ENCODE results near the gene OR1F1.
"Not testable (repeated sequence)": the region's sequence is repeated elsewhere in the genome, so short reads cannot be mapped to it uniquely, and the experiment has no call there.

The OR1F1 gene

GRCh38 chr16:3149630-3150345 is 38.2 kb upstream of the OR1F1 start:
- DNase-seq (ENCODE audit: low read depth), result no peak
- H3K4me3 ChIP-seq (ENCODE audit: low read depth, low read length), result peak overlapping the region; percentile 80

DNA sequence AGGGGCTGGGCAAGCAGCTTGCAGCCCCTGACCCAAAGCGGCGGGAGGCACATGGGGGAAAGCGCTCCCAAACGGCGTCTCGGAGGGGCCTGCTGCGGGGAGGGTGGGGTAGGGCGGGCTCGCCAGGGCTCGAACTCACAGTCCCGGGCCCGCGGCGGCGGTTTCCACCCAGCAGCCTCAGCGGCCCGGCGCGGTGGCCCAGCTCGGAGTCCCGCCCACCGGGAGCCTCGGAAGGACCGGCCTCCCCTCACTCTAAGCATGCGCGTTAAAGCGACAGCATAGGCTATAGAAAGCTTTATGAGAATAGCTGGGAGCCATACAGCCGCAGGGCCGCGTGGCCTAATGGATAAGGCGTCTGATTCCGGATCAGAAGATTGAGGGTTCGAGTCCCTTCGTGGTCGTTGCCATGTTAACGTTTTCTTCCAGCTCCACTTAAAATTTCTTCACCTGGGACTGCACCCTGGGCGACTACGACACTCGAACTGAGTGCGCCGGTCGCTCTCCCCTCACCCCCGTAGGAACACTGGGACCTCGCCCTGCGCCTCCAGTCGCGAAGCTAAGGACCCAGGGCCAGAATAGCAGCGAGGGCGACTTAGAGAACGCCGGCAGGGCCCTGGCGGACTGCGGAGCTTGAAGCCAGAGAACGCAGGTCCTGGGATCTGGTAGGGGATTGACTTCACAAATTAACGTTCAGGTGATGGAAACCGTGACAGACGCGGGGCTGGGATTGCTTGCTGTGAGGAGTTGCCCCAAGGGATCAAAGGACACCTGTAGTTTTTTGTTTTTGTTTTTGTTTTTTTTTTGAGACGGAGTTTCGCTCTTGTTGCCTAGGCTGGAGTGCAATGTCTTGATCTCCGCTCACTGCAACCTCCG is 37.4 kb upstream of the OR1F1 start:
- peak overlapping the region; percentile 80 for H3K4me3 ChIP-seq (ENCODE audit: low read depth, low read length)
- DNase-seq (ENCODE audit: low read depth), result peak; percentile 75

- peak overlapping the region; percentile 56 for H3K4me3 ChIP-seq (ENCODE audit: low read depth, low read length)
- no peak for DNase-seq (ENCODE audit: low read depth)
Observed at GRCh38 chr16:3152027-3152276, 36.1 kb upstream of the OR1F1 start.

DNA sequence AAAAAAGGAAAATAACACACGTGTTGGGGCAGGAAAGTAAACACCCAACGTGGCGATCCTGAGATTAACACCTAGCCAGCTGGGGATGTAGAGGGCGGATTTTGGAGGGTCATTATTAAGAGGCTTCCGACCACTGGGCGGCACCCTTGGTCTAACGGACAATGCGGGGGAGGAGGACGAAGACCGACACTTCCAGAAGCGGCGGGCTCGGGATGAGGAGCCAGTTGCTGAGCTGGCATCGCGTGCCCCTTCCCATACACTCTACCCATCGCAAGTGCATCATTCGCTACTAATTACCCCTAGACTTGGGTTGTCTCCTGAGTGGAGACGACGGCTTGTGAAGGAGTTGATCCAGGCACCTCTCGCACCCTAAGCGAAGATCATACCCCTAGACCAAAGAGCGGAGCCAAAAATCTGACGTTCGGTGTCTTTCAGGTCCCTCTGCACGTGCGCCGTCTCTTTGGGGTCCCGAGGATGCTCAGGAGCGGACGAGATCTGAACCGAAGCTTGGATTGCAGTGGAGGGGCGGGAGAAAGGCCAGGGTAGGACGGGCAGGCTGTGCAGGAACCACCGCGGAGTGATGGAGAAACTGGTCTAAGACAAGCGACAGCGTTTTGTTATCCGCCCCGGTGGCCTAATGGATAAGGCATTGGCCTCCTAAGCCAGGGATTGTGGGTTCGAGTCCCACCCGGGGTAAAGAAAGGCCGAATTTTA is 35.6 kb upstream of the OR1F1 start:
- peak; percentile 58 for DNase-seq (ENCODE audit: low read depth)
- H3K4me3 ChIP-seq (ENCODE audit: low read depth, low read length), result peak overlapping the region; percentile 56

DNA sequence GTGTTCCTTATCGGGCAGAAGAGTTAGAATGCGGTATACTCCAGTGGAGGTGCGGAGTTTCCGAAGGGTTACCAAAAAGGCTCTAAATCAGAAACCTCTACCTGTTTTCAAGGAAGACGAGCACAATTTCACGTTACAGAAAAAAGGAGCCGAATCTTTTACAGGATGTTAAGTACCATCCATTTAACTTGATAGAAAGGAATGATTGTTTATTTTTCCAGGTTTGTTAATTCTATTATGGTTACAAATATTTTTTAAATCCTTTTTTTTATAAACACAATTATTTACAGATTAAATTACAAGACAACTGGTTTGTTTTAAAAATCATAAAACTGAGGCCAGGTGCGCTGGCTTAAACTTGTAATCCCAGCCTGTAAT is 35.0 kb upstream of the OR1F1 start:
- peak overlapping the region; percentile 56 for H3K4me3 ChIP-seq (ENCODE audit: low read depth, low read length)
- DNase-seq (ENCODE audit: low read depth), result no peak

DNA sequence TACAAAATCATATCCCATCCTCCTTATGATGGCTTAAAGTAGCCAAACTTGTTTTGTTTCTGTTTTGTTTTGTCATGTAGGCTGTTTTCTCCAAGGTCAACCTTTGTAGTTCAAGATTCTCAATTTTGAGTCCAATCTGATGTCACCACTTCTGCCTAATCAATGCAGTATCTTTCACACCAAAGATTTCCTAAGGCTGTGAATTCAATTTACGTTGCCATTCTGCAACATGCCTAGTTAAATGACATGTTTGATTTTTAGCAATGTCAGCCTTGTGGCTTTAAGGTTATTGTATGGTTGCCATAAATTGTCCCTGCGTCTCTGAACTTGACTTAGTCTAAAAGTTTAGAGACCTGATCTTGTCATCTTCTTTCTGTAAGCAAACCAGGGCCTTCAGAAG is 32.8 kb upstream of the OR1F1 start:
- H3K4me3 ChIP-seq (ENCODE audit: low read depth, low read length), result no peak overlapping the region

DNA sequence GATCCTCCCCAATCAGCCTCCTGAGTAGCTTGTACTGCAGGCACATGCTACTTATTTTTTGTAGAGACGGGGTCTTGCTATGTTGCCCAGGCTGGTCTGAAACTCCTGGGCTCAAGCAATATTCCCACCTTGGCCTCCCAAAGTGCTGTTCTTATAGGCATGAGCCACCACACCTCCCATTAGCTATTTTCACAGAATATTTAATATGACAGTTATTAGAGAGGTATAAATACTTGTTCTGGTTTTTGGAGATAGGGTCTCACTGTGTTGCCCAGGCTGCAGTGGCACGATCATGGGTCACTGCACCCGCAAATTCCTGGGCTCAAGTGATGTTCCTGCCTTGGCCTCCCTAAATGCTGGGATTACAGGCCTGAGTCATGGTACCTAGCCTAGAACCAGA is 32.0 kb upstream of the OR1F1 start:
- H3K4me3 ChIP-seq (ENCODE audit: low read depth, low read length), result no peak overlapping the region
- DNase-seq (ENCODE audit: low read depth), result no peak

More for the DNA sequence above, 32.8 kb upstream of the OR1F1 start:
- no peak for DNase-seq (ENCODE audit: low read depth)

DNA sequence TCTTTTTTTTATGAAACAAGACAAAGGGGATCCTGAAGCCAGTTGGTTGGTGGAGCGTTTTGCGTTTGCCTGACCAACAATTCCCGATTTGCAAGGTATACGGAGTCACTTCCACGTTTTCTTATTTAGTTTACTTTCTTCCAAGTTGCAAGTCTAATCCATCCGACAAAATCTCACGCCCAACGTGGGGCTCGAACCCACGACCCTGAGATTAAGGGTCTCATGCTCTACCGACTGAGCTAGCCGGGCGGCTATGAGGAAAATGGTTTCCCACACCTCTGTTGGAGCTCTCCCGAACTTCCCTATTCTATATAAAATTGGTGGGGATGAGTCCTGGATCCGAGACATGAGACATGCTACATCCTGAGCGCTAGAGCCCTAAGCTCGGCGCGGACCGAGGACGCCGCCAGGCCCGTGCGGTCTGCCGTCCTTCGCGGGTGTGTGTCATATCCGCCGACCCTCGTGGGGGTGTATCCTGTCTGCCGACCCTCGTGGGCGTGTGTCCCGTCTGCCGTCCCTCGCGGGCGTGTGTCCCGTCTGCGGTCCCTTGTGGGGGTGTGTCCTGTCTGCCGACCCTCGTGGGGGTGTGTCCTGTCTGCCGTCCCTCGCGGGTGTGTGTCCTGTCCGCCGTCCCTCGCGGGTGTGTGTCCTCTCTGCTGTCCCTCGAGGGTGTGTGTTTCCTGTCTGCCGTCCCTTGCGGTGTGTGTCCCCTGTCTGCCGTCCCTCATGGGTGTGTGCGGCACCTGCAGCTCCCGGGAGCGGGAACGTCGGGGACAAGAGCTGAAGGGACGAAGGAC is 30.6 kb upstream of the OR1F1 start:
- H3K4me3 ChIP-seq (ENCODE audit: low read depth, low read length), result peak overlapping the region; percentile 61
- DNase-seq (ENCODE audit: low read depth), result peak; percentile 86

GRCh38 chr16:3158026-3158509 is 29.9 kb upstream of the OR1F1 start:
- DNase-seq (ENCODE audit: low read depth), result no peak
- peak overlapping the region; percentile 61 for H3K4me3 ChIP-seq (ENCODE audit: low read depth, low read length)

DNA sequence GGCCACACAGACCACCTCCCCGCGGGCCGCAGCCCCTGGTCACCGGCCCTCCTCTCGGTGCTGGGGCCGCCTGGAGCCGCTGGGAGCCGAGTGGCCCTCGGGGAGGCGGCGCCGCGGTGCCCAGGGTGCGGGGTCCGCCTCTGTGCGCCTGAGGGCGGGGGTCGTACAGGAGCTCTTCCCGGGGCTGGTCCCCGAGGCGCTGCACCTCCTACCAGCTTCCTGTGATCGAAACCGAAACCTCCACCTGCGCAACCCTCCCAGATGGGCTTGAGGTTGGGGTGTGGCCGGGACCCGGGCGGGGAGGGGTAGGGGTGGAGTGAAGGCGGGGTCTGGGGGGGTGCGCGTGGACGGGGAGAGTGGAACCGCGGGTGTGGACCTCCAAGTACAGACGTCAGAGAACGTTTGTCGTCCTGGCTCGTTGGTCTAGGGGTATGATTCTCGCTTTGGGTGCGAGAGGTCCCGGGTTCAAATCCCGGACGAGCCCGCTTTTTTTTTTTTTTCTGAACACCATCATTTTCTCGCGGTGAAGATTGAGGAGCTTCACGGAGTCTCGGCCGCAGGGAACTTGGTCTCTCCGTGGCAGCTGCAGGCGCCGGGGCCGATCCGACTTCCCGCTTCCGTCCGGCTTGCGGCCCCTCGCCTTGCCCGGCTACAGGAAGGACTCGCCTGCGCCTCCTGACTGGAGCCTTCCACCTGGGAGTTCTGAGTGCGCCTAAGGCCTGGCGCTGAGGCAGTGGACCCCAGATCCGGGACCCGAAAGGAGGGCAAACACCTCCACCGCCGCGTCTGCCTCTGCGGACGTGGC is 29.3 kb upstream of the OR1F1 start:
- H3K4me3 ChIP-seq (ENCODE audit: low read depth, low read length), result peak overlapping the region; percentile 61
- DNase-seq (ENCODE audit: low read depth), result no peak

DNA sequence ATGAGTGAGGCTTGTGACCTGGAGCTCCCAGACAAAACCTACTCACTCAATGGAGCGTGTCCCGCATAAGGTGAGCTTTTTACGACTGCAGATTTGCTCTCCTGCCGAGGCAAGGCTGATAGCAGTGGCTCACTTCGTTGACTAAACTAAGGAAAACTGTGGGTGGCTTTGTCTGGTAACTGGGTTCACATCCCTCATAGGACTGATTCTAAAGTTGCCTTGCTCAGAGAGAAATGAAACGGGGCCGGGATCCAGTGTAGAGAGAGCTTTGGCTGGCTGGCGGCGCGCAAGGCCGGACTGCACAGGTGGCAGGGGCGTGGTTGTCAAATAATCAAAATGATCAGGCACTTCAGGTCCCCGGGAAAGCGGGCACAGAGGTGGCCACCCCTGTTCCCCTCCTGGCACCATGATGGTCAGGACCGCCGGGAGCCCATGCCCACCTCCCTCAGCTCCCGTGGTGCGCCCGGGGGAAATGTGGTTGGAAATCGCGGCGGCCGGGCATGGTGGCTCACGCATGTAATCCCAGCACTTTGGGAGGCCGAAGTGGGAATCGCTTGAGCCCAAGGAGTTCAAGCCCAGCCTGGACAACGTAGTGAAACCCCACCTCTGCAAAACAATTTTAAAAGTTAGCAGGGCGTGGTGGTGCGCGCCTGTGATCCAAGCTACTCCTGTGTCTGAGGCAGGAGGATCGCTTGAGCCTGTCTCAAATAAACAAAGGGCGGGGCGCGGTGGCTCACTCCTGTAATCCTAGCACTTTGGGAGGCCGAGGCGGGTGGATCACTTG is 26.6 kb upstream of the OR1F1 start:
- DNase-seq (ENCODE audit: low read depth), result no peak
- no peak overlapping the region for H3K4me3 ChIP-seq (ENCODE audit: low read depth, low read length)

GRCh38 chr16:3164121-3164991 is 23.6 kb upstream of the OR1F1 start:
- H3K4me3 ChIP-seq (ENCODE audit: low read depth, low read length), result no peak overlapping the region
- no peak for DNase-seq (ENCODE audit: low read depth)

GRCh38 chr16:3165111-3165822 is 22.7 kb upstream of the OR1F1 start:
- H3K4me3 ChIP-seq (ENCODE audit: low read depth, low read length), result no peak overlapping the region
- no peak for DNase-seq (ENCODE audit: low read depth)

- DNase-seq (ENCODE audit: low read depth), result no peak
- H3K4me3 ChIP-seq (ENCODE audit: low read depth, low read length), result no peak overlapping the region
Observed at GRCh38 chr16:3166505-3166886, 21.5 kb upstream of the OR1F1 start.

- DNase-seq (ENCODE audit: low read depth); H3K4me3 ChIP-seq (ENCODE audit: low read depth, low read length): not testable (repeated sequence)
Observed at GRCh38 chr16:3168729-3169128, 19.3 kb upstream of the OR1F1 start.

- no peak for DNase-seq (ENCODE audit: low read depth)
- no peak overlapping the region for H3K4me3 ChIP-seq (ENCODE audit: low read depth, low read length)
Observed at GRCh38 chr16:3170440-3171180, 17.4 kb upstream of the OR1F1 start.

Measured in skeletal muscle cell (primary cell).